HuH-7.5 (cell line): ENCODE results near the gene THOC5.
A peak's percentile ranks its signal among the peaks of the same experiment; 100 is the strongest.
"Not testable (repeated sequence)": the region's sequence is repeated elsewhere in the genome, so short reads cannot be mapped to it uniquely, and the experiment has no call there.

ENCODE experiments used
- DNase-seq: peaks from one replicate; pipeline ENCODE4 v3.0.0; 2011; ENCODE audit warnings: low spot score

Gene THOC5

GRCh38 chr22:29509298-29509697, 44.3 kb downstream of the THOC5 start:
- DNase-seq: no peak

GRCh38 chr22:29503811-29504372, 49.7 kb downstream of the THOC5 start:
- DNase-seq: no peak

GRCh38 chr22:29499852-29500251, 53.7 kb downstream of the THOC5 start:
- no peak for DNase-seq

GRCh38 chr22:29493636-29494035, 59.9 kb downstream of the THOC5 start:
- no peak for DNase-seq

GRCh38 chr22:29491012-29491411, 62.5 kb downstream of the THOC5 start:
- no peak for DNase-seq

- DNase-seq: not testable (repeated sequence)
These were observed 64.3 kb downstream of the THOC5 start for GRCh38 chr22:29489127-29489780.

- DNase-seq: no peak
These were observed 66.1 kb downstream of the THOC5 start for GRCh38 chr22:29487426-29487986.

GRCh38 chr22:29485448-29485847, 68.1 kb downstream of the THOC5 start:
- no peak for DNase-seq

- DNase-seq: no peak
These were observed 68.9 kb downstream of the THOC5 start for GRCh38 chr22:29484642-29485041.

GRCh38 chr22:29483254-29483653, 70.3 kb downstream of the THOC5 start:
- DNase-seq: no peak

GRCh38 chr22:29482726-29483125, 70.8 kb downstream of the THOC5 start:
- DNase-seq: no peak

- no peak for DNase-seq
These were observed 71.3 kb downstream of the THOC5 start for GRCh38 chr22:29482253-29482652.

- DNase-seq: peak; percentile 45
These were observed 72.1 kb downstream of the THOC5 start for GRCh38 chr22:29481265-29482000.

GRCh38 chr22:29480512-29481264, 72.9 kb downstream of the THOC5 start:
- no peak for DNase-seq

- DNase-seq: no peak
These were observed 73.4 kb downstream of the THOC5 start for GRCh38 chr22:29480262-29480511.

GRCh38 chr22:29479417-29480261, 73.9 kb downstream of the THOC5 start, which contains the start of gene NEFH:
TSS of gene NEFH (plus strand) at chr22:29480218. CDS start at chr22:29480263, 45 bp downstream.
- peak; percentile 40 for DNase-seq

GRCh38 chr22:29478326-29479276, 75.0 kb downstream of the THOC5 start:
- DNase-seq: peak; percentile 80

- DNase-seq: no peak
These were observed 75.7 kb downstream of the THOC5 start for GRCh38 chr22:29477723-29478318.

GRCh38 chr22:29476116-29476515, 77.4 kb downstream of the THOC5 start:
- no peak for DNase-seq

GRCh38 chr22:29475550-29475949, 78.0 kb downstream of the THOC5 start:
- DNase-seq: no peak
